ENCODE data around the gene CNIH4. TPM values are rescaled to one million over a fixed set of nuclear protein-coding genes. Genes with fewer than 3 reads are reported as not detected.

Gene CNIH4
- total RNA-seq, 2 experiments from 2014 or later, result 24.1 to 28.6 TPM

DNA sequence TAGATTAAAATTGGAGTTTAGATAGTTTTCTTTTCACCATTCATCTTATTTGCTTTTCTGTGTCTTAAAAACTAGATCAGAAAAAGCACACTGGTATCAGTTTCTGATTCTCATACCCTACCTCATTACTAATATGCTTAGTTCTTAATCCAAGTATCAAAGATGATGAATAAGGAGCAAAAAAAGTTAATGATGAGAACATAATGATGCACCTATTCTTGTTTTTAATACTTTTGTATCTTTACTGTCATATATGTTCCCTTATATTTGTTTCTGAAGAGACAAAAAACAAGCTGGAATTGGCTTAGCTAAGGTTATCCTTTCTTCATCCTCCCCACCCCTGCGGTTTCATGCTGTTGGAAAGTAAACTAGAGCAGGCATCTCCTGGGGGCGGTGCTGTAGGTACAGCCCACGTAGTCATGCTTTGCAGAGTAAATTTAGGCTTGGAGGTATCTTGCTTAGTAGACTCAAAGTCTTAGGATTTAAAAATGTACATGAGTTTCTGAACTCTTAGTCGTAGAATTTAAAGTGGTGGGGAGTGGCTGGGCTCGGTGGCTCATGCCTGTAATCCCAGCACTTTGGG lies 16.4 kb downstream of the CNIH4 start:
- Histone ChIP-seq H3K4me3 (ENCODE audit: low read depth, low read length, poor library complexity, severe bottlenecking) (no peak overlapping the region), H3K4me1 (ENCODE audit: insufficient read depth, low read length, poor library complexity, severe bottlenecking) (no peaks in the 10 kb centered on the region), H3K9me2 (ENCODE audit: insufficient read depth, low read length) (no peaks in the 10 kb centered on the region), H4K20me1 (ENCODE audit: insufficient read depth, low read length) (no peaks in the 10 kb centered on the region), H3K36me3 (ENCODE audit: insufficient read depth, low read length) (peaks cover 86% of the 10 kb centered on the region), H3K79me2 (ENCODE audit: insufficient read depth, low read depth, low read length) (no peaks in the 10 kb centered on the region), H3K4me2 (ENCODE audit: low read length) (no peak overlapping the region), H3K9me3 (ENCODE audit: low read length) (no peaks in the 10 kb centered on the region), H3K27ac (ENCODE audit: low read depth, low read length, poor library complexity, severe bottlenecking) (no peak overlapping the region), H2AFZ (ENCODE audit: low read length) (no peak overlapping the region)
- no peak for DNase-seq (ENCODE audit: low spot score)
- CTCF ChIA-PET (ENCODE audit: unreplicated experiment), result no interaction called here
- no peak for TF ChIP-seq EZH2phosphoT487 (IDR thresholded peaks at IDR 0.05; ENCODE audit: borderline replicate concordance, low read depth, low read length)
- TF ChIP-seq, protein P1, sequence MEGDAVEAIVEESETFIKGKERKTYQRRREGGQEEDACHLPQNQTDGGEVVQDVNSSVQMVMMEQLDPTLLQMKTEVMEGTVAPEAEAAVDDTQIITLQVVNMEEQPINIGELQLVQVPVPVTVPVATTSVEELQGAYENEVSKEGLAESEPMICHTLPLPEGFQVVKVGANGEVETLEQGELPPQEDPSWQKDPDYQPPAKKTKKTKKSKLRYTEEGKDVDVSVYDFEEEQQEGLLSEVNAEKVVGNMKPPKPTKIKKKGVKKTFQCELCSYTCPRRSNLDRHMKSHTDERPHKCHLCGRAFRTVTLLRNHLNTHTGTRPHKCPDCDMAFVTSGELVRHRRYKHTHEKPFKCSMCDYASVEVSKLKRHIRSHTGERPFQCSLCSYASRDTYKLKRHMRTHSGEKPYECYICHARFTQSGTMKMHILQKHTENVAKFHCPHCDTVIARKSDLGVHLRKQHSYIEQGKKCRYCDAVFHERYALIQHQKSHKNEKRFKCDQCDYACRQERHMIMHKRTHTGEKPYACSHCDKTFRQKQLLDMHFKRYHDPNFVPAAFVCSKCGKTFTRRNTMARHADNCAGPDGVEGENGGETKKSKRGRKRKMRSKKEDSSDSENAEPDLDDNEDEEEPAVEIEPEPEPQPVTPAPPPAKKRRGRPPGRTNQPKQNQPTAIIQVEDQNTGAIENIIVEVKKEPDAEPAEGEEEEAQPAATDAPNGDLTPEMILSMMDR (conservative IDR thresholded peaks at IDR 0.05; ENCODE audit: low read length), result no peak
- POLR2A ChIA-PET, result interaction anchor here (1.6 to 5.5 kb wide), 2 partner anchors 8 to 9 kb away, joined by 4 to 28 read pairs; no protein-coding TSS in a partner anchor
- intact Hi-C loops (cut with micrococcal nuclease; ENCODE audit: unreplicated experiment), result no loop called here
- BruUV-seq (replicated peaks), result no TSS peak

DNA sequence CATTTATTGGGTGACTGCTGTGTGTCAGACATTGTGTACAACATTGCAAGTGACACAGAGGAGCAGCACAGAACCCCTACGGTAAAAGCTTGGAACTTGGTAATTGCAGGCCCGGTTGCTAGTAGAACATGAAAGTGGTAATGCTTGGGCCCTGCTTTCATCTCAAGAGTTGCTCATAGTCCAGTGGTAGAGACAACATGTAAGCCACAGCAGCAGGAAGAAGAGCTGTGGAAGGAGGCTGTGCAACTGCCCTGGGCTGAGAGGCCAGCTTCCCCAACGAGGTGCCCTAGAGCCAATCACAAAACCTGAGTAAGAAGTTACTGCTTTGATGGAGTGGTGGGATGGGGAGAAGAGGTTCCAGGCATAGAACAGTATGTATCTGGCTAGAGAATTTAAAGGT lies 18.4 kb downstream of the CNIH4 start:
- intact Hi-C loops (cut with micrococcal nuclease; ENCODE audit: unreplicated experiment), result no loop called here
- Histone ChIP-seq H3K4me1 (ENCODE audit: insufficient read depth, low read length, poor library complexity, severe bottlenecking) (peaks cover 8% of the 10 kb centered on the region), H3K9me3 (ENCODE audit: low read length) (no peaks in the 10 kb centered on the region), H3K79me2 (ENCODE audit: insufficient read depth, low read depth, low read length) (no peaks in the 10 kb centered on the region), H3K4me3 (ENCODE audit: low read depth, low read length, poor library complexity, severe bottlenecking) (no peak overlapping the region), H3K4me2 (ENCODE audit: low read length) (no peak overlapping the region), H3K36me3 (ENCODE audit: insufficient read depth, low read length) (peaks cover 82% of the 10 kb centered on the region), H4K20me1 (ENCODE audit: insufficient read depth, low read length) (no peaks in the 10 kb centered on the region), H3K27ac (ENCODE audit: low read depth, low read length, poor library complexity, severe bottlenecking) (no peak overlapping the region), H3K9me2 (ENCODE audit: insufficient read depth, low read length) (no peaks in the 10 kb centered on the region), H2AFZ (ENCODE audit: low read length) (no peak overlapping the region)
- ChIA-PET CTCF (ENCODE audit: unreplicated experiment) (no interaction called here), POLR2A (interaction anchor here (0.6 to 5.5 kb wide), 5 partner anchors 8 to 222 kb away, joined by 3 to 28 read pairs (median 3); no protein-coding TSS in a partner anchor)
- TF ChIP-seq EZH2phosphoT487 (IDR thresholded peaks at IDR 0.05; ENCODE audit: borderline replicate concordance, low read depth, low read length), result no peak
- TF ChIP-seq, protein P1 (conservative IDR thresholded peaks at IDR 0.05; ENCODE audit: low read length), result no peak
- no peak for DNase-seq (ENCODE audit: low spot score)
- BruUV-seq (replicated peaks), result no TSS peak

DNA sequence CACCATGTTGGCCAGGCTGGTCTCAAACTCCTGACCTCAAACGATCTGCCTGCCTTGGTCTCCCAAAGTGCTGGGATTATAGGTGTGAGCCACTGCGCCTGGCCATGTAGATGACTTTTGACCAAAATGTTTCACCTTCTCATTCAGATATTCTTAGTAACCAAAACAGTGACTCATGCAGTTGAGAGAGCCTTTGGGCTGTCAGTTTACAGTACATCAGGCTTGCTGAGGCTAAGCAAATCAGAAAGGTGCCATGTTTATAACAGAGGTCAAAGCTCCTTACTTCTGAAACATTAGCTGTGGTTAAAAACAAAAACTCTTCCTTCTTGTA lies 21.0 kb downstream of the CNIH4 start:
- BruUV-seq (replicated peaks), result no TSS peak
- no peaks in the 10 kb centered on the region for H3K79me2 ChIP-seq (ENCODE audit: insufficient read depth, low read depth, low read length)
- POLR2A ChIA-PET, result interaction anchor here (0.6 to 5.5 kb wide), 5 partner anchors 11 to 105 kb away, joined by 3 to 28 read pairs (median 5); no protein-coding TSS in a partner anchor

More for the DNA sequence above, 21.0 kb downstream of the CNIH4 start:
- DNase-seq (ENCODE audit: low spot score), result no peak
- no peak overlapping the region for H3K4me3 ChIP-seq (ENCODE audit: low read depth, low read length, poor library complexity, severe bottlenecking)
- no peaks in the 10 kb centered on the region for H3K9me3 ChIP-seq (ENCODE audit: low read length)
- no peak overlapping the region for H3K4me2 ChIP-seq (ENCODE audit: low read length)
- H3K9me2 ChIP-seq (ENCODE audit: insufficient read depth, low read length), result no peaks in the 10 kb centered on the region
- peaks cover 56% of the 10 kb centered on the region for H3K36me3 ChIP-seq (ENCODE audit: insufficient read depth, low read length)
- TF ChIP-seq, protein P1 (conservative IDR thresholded peaks at IDR 0.05; ENCODE audit: low read length), result no peak
- no peak for TF ChIP-seq EZH2phosphoT487 (IDR thresholded peaks at IDR 0.05; ENCODE audit: borderline replicate concordance, low read depth, low read length)
- H3K4me1 ChIP-seq (ENCODE audit: insufficient read depth, low read length, poor library complexity, severe bottlenecking), result peaks cover 11% of the 10 kb centered on the region
- no peak overlapping the region for H2AFZ ChIP-seq (ENCODE audit: low read length)
- no peaks in the 10 kb centered on the region for H4K20me1 ChIP-seq (ENCODE audit: insufficient read depth, low read length)
- CTCF ChIA-PET (ENCODE audit: unreplicated experiment), result no interaction called here
- intact Hi-C loops (cut with micrococcal nuclease; ENCODE audit: unreplicated experiment), result no loop called here
- H3K27ac ChIP-seq (ENCODE audit: low read depth, low read length, poor library complexity, severe bottlenecking), result no peak overlapping the region
